ENCODE data around the gene ACAA1. TPM values are rescaled to one million over a fixed set of nuclear protein-coding genes. Genes with fewer than 3 reads are reported as not detected.

Gene ACAA1
- total RNA-seq, 2 donors from 2014 or later, result 29.8 to 41.9 TPM

DNA sequence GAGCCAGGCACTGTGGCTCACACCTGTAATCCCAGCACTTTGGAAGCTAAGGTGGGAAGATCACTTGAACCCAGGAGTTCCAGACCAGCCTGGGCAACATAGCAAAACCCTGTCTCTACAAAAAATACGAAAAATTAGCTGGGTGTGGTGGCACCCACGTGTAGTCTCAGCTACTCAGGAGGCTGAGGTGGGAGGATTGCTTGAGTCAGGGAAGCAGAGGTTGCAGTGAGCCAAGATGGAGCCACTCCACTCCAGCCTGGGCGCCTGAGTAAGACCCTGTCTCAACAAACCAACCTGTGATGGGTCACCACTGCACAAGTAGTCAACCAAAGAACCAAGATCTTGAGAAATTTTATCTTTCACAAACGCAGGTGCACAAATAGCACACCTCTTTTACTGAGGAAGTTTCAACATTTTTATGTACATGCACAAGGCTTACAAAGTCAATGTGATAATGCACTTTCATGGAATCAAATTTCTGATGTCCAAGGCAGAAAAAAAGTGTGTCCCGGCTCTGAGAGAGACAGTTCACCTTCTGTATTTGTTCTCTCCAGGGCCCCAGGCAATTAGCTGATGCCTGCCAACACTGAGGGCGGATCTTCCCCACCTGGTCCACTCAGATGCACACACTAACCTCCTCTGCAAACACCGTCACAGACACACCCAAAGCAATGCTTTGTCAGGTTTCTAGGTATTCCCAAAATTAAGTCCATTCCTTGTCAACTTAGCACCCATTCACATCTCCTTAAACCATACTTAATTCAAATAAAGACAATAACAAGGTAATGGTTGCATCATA, 12.4 kb downstream of the ACAA1 start:
- DNase-seq (ENCODE audit: low spot score), result peak; percentile 17
- intact Hi-C loops (cut with DNase I), result loop anchor here in 1 of 2 donors (5.0 kb wide), 1 partner anchor 358 kb away; no protein-coding TSS in a partner anchor

DNA sequence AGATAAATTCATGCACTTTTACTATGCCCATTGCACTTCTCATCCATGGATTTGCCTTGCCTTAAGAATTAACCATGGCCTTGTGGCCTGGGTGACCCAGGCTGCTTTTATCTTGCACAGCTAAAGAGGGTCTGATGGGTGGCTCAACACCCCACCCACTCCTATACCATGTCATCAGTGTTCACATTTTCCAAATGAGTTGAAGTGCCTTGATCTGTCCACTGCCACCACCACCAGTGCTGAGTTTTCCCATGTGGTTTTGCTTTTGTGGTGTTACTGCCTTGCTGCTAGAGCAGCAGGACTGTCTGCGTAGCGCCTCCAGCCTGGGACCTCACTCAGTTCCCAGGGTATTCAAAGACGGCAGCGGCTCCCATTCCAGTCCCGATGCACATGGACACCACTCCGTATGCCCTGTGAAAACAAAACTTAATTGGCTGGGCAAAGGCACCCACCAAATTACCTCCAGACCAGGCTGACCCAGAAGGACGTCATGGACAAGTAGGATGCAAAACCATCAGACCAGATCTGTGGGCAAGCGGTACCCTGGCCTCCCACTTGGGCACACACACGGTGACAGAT, 14.1 kb downstream of the ACAA1 start:
- DNase-seq (ENCODE audit: low spot score), result peak; percentile 57
- intact Hi-C loops (cut with DNase I), result loop anchor here in 1 of 2 donors (5.0 kb wide), 1 partner anchor 360 kb away; no protein-coding TSS in a partner anchor

DNA sequence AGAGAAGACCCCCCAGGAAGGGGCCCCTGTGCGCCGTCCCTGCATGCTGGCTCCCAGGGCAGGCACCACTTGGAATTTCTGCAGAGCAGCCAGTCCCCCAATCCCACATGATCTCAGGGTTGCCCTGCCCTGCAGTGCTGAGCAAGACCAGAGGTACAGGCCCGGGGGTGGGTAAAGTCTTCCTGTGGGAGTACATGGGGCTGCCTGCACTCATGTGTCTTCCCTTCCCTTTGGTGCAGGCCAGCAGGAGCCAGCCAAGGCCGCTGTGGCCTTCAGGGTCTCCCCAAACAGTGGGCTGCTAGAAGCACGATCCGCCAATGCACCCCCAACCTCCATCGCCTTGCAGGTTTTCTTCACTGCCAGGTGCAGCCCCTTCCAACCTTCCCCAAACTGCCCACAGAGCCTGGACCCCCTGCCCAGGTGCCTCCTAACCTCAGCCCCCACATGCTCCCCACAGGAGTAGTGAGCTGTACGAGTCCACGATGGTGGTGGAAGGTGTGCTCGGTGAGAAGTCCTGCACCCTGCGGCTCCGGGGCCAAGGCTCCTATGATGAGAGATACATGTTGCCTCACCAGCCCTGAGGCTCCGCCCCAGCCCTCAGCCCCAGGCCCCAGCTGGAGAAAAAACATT, 15.0 kb downstream of the ACAA1 start:
- peak; percentile 62 for DNase-seq (ENCODE audit: low spot score)
- intact Hi-C loops (cut with DNase I), result loop anchor here in 1 of 2 donors (5.0 kb wide), 1 partner anchor 360 kb away; no protein-coding TSS in a partner anchor

DNA sequence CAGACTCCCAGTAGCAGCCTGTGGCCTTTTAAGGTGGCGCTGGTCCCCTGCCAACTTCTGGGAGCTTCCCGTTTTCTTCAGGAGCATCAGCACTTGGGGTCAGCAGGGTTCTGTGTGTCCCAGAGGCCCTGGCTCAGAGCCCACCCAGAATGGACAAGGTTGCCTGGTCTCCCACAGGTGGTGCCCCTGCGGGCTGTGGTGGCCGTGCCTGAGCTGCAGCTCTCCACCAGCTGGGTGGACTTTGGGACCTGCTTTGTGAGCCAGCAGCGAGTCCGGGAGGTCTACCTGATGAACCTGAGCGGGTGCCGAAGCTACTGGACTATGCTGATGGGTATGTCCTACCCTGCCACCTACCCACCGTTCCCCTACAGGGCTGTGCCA, 15.5 kb downstream of the ACAA1 start:
- intact Hi-C loops (cut with DNase I), result loop anchor here in 1 of 2 donors (5.0 kb wide), 1 partner anchor 361 kb away; no protein-coding TSS in a partner anchor
- peak; percentile 68 for DNase-seq (ENCODE audit: low spot score)

DNA sequence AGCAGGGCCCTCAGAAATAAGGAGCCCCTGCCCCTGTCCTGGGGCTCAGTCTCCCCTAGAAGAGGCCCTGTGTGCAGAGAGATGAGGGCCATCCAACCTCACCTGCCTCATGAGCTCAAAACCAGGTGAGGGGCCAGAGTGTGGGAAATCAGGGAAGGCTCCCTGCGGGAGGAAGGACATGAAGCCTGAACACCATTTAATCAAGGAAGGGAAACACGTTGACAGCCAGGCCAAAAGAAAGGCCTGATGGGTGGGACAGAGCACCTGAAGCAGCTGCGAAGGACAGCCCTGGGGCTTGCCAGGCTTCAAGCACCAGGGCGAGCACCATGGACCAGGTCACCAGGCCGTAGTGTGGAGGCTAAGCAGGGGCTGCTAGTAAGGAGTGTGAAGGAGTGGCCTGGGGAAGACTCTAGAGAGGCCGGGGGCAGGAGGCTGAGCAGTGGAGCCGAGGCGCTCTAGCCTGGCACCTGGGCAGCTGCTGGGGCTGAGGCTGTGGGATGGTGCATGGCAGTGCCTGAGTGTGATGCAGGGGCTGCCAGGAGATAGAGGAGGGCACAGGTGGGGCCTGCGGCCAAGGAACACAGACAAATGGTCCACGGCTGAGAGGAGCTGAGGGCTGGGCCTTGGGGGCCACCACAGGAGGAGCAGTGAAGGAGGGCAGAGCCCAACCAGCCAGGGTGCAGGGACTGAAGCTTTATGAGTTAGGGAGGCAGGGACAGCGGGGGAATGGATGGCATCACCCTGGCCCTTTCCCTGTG, 16.1 kb downstream of the ACAA1 start:
- DNase-seq (ENCODE audit: low spot score), result no peak
- intact Hi-C loops (cut with DNase I), result loop anchor here in 1 of 2 donors (5.0 kb wide), 1 partner anchor 361 kb away; no protein-coding TSS in a partner anchor

DNA sequence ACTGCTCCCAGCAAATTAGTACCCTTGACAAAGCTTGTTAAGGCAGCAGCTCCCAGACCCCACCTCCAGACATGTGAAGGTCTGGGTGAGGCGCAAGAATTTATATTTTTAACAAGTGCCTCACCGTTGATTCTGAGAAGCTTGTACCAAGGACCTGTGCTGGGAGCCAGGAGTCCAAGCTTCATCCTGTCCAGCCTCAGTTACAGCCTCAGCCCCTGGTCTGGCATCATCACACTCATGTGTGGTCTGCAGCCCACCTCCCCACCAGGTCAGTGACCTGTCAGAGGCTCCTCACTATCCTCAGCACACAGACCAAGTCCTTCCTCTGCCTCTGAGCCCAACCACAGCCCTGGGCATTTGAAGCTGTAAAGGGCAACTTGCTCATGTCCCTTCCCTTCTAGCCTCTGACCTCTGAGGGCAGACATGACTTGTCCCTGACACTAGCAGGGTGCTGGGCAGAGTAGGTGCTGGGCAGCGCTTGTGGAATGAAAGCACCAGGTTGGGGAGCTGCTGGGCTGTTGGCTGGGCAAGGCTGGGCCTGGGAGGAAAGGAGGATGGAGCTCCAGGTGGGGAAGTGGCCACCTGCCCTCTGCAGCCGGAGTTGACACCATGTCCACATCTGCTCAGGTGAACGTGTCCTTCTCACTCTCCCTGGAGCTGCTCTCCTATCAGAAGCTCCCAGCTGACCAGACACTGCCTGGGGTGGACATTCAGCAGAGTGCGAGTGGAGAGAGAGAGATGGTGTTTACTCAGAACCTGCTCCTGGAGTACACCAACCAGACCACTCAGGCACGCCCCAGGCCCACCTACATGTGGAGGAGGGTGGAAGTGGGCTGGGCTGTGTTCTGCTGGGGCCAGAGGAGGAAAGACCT, 16.9 kb downstream of the ACAA1 start:
- intact Hi-C loops (cut with DNase I), result loop anchor here in 1 of 2 donors (5.0 kb wide), 1 partner anchor 362 kb away; no protein-coding TSS in a partner anchor
- peak; percentile 75 for DNase-seq (ENCODE audit: low spot score)

DNA sequence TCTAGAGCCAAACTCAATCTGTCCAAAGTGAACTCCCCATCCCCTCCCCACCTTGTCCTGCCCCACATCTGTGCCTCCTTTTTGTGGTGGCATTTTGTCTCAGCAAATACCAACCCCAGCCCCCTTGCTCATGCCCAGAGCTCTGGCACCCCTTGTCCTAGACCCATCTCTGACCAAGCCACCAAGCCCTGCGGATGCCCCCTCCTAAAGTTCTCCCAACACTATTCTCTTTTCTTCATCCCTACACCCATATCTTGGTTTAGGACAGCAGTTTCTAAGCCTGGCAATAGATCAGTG, 17.7 kb downstream of the ACAA1 start:
- intact Hi-C loops (cut with DNase I), result no loop called here
- peak; percentile 52 for DNase-seq (ENCODE audit: low spot score)

DNA sequence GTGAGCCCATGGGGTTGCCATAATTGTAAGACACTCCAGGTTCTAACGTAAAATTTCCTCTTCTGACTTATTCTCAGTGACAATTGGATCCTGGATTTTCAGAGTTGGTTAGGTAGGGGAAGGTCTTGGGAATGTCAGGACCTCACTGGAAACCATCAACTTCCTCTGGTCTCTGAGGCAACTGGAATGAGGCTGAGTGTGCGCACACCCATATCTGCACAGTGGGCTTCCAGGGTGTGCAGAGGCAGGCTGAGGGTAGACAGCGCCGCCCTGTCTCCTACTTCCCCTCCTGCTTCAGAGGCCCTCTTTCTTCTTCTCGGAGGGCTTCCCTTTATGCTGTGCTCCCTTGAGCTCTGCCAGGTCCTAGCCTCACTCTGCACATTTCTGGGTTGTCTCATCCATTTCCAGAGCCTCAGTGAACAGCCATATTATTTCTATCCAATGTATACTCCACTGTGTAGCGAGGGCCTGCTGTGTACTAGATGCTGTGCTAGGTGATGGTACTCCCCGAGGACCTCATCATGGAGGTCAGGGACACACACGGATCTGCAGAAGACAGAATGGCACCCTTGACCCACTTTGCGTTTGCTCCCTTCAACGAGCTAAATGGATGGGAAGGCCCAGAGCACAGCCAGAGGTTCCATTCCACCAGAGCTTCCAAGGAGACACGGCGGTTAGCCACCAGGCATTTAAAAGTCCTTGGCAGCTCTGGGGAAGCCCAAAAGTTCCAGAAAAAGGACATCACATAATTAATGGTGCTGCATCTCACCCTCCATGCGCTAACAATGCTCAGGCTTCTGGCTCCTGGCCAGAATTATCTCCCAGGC, 18.3 kb downstream of the ACAA1 start:
- intact Hi-C loops (cut with DNase I), result no loop called here
- DNase-seq (ENCODE audit: low spot score), result peak; percentile 72

DNA sequence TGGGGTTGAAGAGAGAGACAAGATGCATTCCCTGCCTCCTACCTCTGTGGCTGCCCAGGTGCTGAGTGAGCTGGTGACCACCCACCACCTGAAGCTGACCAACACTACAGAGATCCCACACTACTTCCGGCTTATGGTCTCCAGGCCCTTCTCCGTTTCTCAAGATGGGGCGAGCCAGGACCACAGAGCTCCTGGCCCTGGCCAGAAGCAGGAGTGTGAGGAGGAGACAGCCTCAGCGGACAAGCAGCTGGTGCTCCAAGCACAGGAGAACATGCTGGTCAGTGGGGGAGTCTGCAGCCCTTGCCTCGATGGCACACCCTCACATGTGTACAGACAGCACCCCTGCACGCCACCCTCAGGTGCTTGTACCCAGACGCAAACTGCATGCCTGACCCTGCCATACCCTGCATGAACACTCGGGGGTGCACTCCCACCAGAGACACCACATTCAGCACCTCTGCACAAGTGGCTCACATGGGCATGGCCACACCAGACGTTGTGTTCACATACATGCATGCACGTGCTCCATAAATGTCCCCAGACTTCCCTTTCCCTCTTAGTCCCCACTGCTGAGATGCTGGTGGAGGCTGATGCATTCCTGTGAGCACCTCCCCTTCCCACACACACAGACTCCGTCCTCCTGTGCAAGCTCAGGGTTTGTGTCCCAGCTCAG, 19.0 kb downstream of the ACAA1 start:
- DNase-seq (ENCODE audit: low spot score), result peak; percentile 89
- intact Hi-C loops (cut with DNase I), result no loop called here

DNA sequence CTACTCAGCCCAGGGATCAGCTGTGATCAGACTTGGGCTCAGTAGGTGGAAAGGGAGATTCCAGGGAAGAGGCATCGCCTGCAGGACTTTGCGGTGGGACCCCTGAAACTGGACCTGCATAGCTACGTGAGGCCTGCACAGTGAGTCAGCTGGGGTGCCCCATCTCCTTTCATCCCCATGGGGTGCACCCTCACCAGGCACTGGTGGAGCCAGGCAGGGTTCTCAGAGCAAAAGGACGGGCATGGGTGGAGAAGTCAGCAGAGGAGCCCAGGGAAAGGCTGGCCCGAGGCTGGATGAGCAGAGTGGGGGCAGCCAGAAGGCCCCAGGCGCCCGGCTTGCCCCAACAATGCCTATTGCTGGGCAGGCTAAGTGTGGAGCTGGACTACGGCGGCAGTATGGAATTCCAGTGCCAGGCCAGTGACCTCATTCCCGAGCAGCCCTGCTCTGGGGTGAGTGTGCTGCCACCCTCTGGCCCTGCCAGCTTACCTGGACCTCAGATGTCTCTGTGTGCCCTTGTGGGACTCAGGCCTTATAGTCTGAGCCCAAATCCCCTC, 19.7 kb downstream of the ACAA1 start:
- intact Hi-C loops (cut with DNase I), result no loop called here
- DNase-seq (ENCODE audit: low spot score), result peak; percentile 66

DNA sequence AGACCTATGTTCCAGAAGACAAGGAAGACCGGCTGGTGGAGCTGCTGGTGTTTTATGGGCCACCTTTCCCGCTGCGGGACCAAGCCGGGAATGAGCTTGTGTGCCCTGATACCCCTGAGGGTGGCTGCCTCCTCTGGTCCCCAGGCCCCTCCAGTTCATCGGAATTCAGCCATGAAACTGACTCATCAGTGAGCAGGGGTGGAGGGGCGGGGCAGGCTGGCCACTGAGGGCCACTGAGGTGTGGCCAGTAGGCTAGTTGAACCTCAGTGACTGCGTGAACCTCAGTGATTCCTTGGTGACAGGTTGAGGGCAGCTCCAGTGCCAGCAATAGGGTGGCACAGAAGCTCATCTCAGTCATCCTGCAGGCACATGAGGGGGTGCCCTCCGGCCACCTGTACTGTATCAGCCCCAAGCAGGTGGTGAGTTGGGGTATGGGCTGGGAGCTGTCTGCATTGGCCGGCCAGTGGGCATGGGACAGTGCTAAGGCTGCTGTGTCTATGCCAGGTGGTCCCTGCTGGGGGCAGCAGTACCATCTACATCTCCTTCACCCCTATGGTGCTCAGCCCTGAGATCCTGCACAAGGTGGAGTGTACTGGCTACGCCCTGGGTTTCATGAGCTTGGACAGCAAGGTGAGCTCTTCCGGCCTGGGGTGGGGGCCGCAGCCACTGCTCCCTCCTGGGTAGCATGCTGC, 20.3 kb downstream of the ACAA1 start:
- intact Hi-C loops (cut with DNase I), result no loop called here
- DNase-seq (ENCODE audit: low spot score), result peak; percentile 78

DNA sequence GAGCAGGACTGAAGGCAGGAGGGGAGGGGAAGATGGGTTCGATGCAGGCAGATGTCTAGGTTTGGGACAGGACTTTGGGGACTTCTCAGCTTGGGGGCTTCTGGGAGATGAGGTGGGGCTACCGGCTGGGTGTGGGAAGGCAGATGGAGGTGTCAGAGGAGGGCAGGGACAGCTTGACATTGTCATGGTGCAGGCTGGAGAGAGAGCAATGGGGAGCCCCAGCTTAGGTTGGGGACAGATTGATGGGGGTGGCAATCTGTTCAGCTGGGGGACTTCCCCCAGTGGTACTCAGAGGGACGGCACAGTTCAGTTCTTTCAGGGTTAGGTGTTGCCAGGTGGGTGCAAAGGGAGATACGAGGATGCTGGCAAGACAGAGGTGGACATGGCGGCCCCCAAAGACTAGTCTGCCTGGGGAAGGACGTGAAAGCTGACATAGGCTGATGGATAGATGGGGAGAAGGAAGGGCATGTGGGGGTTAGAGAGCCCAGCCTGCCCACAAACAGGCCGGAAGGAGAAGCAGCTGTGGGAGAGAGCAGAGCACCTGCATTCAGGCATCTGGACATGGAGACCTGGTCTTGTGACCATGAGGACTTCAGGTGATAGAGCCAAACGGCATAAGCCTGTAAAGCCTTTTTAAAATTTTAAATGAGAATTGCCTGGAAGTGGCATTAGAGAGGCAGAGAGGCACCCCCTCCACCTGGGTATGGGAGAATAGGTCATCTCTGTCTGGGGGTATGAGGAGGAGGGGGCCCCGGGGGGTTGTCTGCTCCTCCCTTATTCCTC, 21.1 kb downstream of the ACAA1 start:
- DNase-seq (ENCODE audit: low spot score), result peak; percentile 23
- intact Hi-C loops (cut with DNase I), result no loop called here

DNA sequence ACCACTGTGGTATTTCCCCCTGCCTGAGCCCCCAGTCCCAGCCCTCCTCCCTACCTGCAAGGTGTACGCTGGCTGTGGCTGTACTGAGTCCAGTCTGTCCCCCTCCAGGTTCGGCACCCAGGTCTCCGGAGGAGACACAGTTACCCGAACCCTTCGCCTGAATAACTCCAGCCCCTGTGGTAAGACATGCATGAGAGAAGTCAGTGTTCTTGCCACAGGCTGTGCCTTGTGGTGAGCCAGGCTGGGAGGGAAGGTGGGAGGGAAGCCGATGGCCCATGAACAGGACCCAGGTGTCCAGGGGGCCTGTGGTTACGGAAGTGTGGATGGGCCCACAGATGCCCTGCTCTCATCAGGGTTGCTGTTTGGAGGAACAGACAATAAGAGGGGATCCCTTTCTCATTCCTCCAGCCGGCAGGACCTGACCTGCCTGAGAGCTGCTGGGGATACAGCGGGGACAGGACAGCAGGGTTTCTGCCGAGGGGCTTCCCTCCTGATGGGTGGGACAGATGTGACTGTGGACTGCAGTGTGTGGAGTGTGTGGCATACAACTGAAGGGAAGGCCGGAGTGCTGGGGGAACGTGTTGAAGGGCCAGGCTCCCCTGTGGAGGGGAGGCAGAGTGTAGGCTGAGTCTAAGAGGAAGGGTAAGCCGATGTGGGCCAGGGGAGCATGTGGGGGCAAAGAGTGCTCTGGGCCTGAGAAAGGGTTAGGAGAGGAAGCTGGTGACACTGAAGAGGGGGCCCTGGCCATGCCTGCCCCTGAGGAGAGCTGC, 21.9 kb downstream of the ACAA1 start:
- DNase-seq (ENCODE audit: low spot score), result peak; percentile 74
- intact Hi-C loops (cut with DNase I), result no loop called here

DNA sequence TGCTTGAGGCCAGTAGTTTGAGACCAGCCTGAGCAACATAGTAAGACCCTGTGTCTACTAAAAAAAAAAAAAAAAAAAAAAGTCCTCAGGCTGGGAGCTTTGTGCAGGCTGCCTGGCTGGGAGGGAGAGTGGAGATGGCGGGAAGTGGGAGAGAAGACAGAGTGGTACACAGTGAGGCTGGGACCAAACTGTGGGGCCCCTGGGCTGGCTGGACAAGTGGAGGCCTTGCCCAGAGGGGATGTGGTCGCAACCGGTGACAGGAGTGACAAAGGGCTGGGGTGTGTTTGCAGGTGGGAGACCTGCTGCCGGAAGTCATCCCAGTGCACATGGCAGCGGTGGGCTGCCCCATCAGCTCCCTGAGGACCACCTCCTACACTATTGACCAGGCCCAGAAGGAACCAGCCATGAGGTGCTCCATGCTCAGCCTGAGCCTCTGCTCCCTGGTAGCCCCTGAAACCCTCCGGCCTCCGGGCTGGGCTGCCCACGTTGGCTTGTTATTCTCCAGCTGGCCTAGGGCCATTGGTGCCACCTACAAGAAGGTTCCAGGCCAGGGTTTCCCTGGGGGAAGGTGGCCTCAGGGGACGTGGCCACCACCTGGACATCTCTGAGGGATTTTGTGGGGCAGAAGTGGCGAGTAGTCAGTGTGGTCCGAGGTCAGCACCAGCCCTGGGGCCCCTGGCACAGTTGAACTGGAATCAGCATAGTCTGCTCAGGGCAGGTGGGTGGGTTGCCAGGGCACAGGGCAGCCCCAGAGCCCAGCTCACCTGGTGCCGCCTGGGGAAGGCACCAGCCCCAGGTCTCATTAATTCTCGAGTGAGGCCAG, 22.7 kb downstream of the ACAA1 start:
- DNase-seq (ENCODE audit: low spot score), result peak; percentile 64
- intact Hi-C loops (cut with DNase I), result no loop called here

Measured in posterior vena cava (tissue), 2 donors.